Thyroid gland (tissue), 4 donors: ENCODE data around the gene ELAVL2.

Source experiments
- POLR2A ChIP-seq, 2 donors: fragments of 450-650 bp; IDR thresholded peaks; one replicate each; pipeline ENCODE4 v1.6.1; 2017; ENCODE audit warnings: antibody characterized with exemption in 2 of 2, mild to moderate bottlenecking in 2 of 2, moderate library complexity in 1 of 2
- TF ChIP-seq, protein P1 (sequence below), 6 experiments: fragments of 200-600 bp in 3 of 6; fragments of 450-650 bp in 3 of 6; sonication (generic) in 3 of 6; IDR thresholded peaks; one replicate each; pipeline ENCODE4 v1.5.1; 2016 to 2019; ENCODE audit warnings: antibody characterized with exemption in 6 of 6, mild to moderate bottlenecking in 2 of 6, inconsistent platforms in 1 of 6, moderate library complexity in 1 of 6

- TF ChIP-seq, protein P1, sequence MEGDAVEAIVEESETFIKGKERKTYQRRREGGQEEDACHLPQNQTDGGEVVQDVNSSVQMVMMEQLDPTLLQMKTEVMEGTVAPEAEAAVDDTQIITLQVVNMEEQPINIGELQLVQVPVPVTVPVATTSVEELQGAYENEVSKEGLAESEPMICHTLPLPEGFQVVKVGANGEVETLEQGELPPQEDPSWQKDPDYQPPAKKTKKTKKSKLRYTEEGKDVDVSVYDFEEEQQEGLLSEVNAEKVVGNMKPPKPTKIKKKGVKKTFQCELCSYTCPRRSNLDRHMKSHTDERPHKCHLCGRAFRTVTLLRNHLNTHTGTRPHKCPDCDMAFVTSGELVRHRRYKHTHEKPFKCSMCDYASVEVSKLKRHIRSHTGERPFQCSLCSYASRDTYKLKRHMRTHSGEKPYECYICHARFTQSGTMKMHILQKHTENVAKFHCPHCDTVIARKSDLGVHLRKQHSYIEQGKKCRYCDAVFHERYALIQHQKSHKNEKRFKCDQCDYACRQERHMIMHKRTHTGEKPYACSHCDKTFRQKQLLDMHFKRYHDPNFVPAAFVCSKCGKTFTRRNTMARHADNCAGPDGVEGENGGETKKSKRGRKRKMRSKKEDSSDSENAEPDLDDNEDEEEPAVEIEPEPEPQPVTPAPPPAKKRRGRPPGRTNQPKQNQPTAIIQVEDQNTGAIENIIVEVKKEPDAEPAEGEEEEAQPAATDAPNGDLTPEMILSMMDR (IDR thresholded peaks at IDR 0.05) = no peak
- no peak for TF ChIP-seq POLR2A (IDR thresholded peaks at IDR 0.05)
Measured at GRCh38 chr9:23725279-23725946, 100.6 kb downstream of the ELAVL2 start.
